ENCODE data around the gene CHST4. TPM values are rescaled to one million over a fixed set of nuclear protein-coding genes. Genes with fewer than 3 reads are reported as not detected.

The CHST4 gene
- total and polyA plus RNA-seq, 2 of the 4 experiments (the other 2 are of a cell fraction) = not detected

DNA sequence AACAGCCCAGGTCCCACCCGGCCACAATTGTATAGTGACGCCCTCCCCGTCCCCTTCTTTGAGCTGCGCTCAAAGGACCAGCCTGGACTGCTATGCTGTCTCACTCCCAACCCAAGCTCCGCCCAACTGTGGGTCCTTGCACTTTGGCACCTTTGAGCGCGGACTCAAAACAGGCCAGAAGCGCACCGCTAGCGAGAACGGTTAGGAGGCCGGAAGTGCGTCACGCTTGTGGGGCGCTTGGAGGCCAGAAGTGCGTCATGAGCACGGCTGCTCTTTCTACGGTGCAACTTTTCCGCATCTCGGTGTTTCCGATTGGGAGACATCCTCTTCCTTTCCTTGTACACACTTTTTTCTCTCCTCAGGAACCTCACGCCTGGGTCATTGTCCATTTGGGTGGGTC lies 37.1 kb upstream of the CHST4 start, which contains the start of gene ZNF19:
ZNF19 (minus strand) TSS at position 203 of the 400 bp plus-strand sequence. CDS start 7,210 bp downstream, outside the sequence.
- no peak within 1 kb of the TSS for H3K27ac ChIP-seq (ENCODE audit: insufficient read depth, low read length)
- H3K23ac ChIP-seq (ENCODE audit: low read depth, low read length) = no peak within 1 kb of the TSS
- H4K91ac ChIP-seq (ENCODE audit: insufficient read depth, low read depth, low read length) = no peak within 1 kb of the TSS
- ChIA-PET CTCF (no interaction called here), POLR2A (ENCODE audit: unreplicated experiment) (no interaction called here)
- no peaks in the 10 kb centered on the region for H3K79me1 ChIP-seq (ENCODE audit: low read depth in 1 of 2, low read length in 2 of 2)
- H2BK20ac ChIP-seq (ENCODE audit: low read depth, low read length) = no peak within 1 kb of the TSS
- peak within 1 kb of the TSS; percentile 37 for H2AFZ ChIP-seq (replicated peaks; ENCODE audit: low read length, poor library complexity)
- WGBS, 2 experiments (ENCODE audit: extremely low coverage in 2 of 2, insufficient read length in 1 of 2) = 100% methylated on average over 3 of the region's 22 CpGs; no CpG with 5 or more reads in 1 of the 2 experiments
- ATAC-seq (ENCODE audit: low read depth) (no peak), DNase-seq (no peak)
- no peak within 1 kb of the TSS for H3K14ac ChIP-seq (replicated peaks; ENCODE audit: low read depth, low read length)
- no peaks in the 10 kb centered on the region for H3K9me1 ChIP-seq (ENCODE audit: insufficient read depth, low read length)
- no peak within 1 kb of the TSS for H4K5ac ChIP-seq (ENCODE audit: low read depth, low read length)
- no peak within 1 kb of the TSS for H3K4me3 ChIP-seq (ENCODE audit: insufficient read depth, low read depth, low read length)
- H3K56ac ChIP-seq (ENCODE audit: extremely low read depth, insufficient read depth, low read length) = no peak within 1 kb of the TSS
- in situ Hi-C loops (cut with MboI; ENCODE audit: low sequenced_read_pairs) = loop anchor here (5.0 to 25.0 kb wide), 2 partner anchors 37 to 702 kb away; no protein-coding TSS in a partner anchor
- no peak within 1 kb of the TSS for H2AK9ac ChIP-seq (replicated peaks; ENCODE audit: low read depth, low read length, poor library complexity)
- no peak within 1 kb of the TSS for H2AK5ac ChIP-seq (ENCODE audit: low read depth, low read length)
- no peaks in the 10 kb centered on the region for H3K9me3 ChIP-seq (ENCODE audit: control insufficient read depth, insufficient read depth, low read length)
- intact Hi-C loops (cut with micrococcal nuclease) = no loop called here
- no peaks in the 10 kb centered on the region for H4K20me1 ChIP-seq (ENCODE audit: insufficient read depth, low read length)
- peaks cover 4% of the 10 kb centered on the region for H3K27me3 ChIP-seq (ENCODE audit: control insufficient read depth, insufficient read depth, low read length)
- H2BK15ac ChIP-seq (ENCODE audit: low read depth, low read length) = no peak within 1 kb of the TSS
- dilution Hi-C loops (cut with HindIII; ENCODE audit: low sequenced_read_pairs, unreplicated experiment) = no loop called here
- H4K8ac ChIP-seq (ENCODE audit: low read depth in 2 of 2, low read length in 2 of 2) = no peak within 1 kb of the TSS
- no peaks in the 10 kb centered on the region for H3K36me3 ChIP-seq (ENCODE audit: control insufficient read depth, insufficient read depth, low read length)
- no peak within 1 kb of the TSS for H3K18ac ChIP-seq (ENCODE audit: low read depth, low read length)
- no peaks in the 10 kb centered on the region for H3K4me1 ChIP-seq (ENCODE audit: control insufficient read depth, insufficient read depth, low read length)
- no peak within 1 kb of the TSS for H2BK120ac ChIP-seq (ENCODE audit: low read depth, low read length)
- no peak within 1 kb of the TSS for H3K9ac ChIP-seq (ENCODE audit: low read depth, low read length)
- H3K4ac ChIP-seq (ENCODE audit: low read depth, low read length) = no peak within 1 kb of the TSS
- no peak within 1 kb of the TSS for H3K4me2 ChIP-seq (ENCODE audit: low read depth, low read length)
- H2BK5ac ChIP-seq (ENCODE audit: low read depth, low read length, poor library complexity, severe bottlenecking) = no peak within 1 kb of the TSS
- no peak for TF ChIP-seq NFE2L2 (IDR thresholded peaks at IDR 0.05; ENCODE audit: low read depth, low read length)
- TF ChIP-seq USF2 (IDR thresholded peaks at IDR 0.05; ENCODE audit: low read depth, low read length) = no peak
- TF ChIP-seq CTCF (conservative IDR thresholded peaks at IDR 0.05; ENCODE audit: low read depth, low read length) = no peak
- no peak for TF ChIP-seq FOS (IDR thresholded peaks at IDR 0.05; ENCODE audit: low read depth, low read length)
- TF ChIP-seq MXI1 (IDR thresholded peaks at IDR 0.05; ENCODE audit: borderline replicate concordance, low read depth, low read length) = no peak
- no peak for TF ChIP-seq ELK1 (IDR thresholded peaks at IDR 0.05; ENCODE audit: borderline replicate concordance, low read depth, low read length)
- no peak for TF ChIP-seq CEBPB (IDR thresholded peaks at IDR 0.05; ENCODE audit: low read depth, low read length)
- no peak for TF ChIP-seq SMC3 (IDR thresholded peaks at IDR 0.05; ENCODE audit: low read depth, low read length)
- TF ChIP-seq CHD1 (IDR thresholded peaks at IDR 0.05; ENCODE audit: low read depth, low read length) = no peak
- no peak for TF ChIP-seq RAD21 (IDR thresholded peaks at IDR 0.05; ENCODE audit: low read length)
- TF ChIP-seq MAZ (IDR thresholded peaks at IDR 0.05; ENCODE audit: borderline replicate concordance, low read depth, low read length) = no peak
- no peak for TF ChIP-seq MAFK (IDR thresholded peaks at IDR 0.05; ENCODE audit: low read depth, low read length)
- TF ChIP-seq RFX5 (IDR thresholded peaks at IDR 0.05; ENCODE audit: low read depth, low read length) = no peak
- no TSS peak for BruUV-seq (replicated peaks)

All from IMR-90 (cell line).